ENCODE measurements around the gene AP3S2. TPM values are rescaled to one million over a fixed set of nuclear protein-coding genes. Genes with fewer than 3 reads are reported as not detected.
"Not testable (repeated sequence)": the region's sequence is repeated elsewhere in the genome, so short reads cannot be mapped to it uniquely, and the experiment has no call there.

AP3S2 gene
- total and polyA plus RNA-seq, 2 experiments from 2014 or later: 9.4 to 93.3 TPM

DNA sequence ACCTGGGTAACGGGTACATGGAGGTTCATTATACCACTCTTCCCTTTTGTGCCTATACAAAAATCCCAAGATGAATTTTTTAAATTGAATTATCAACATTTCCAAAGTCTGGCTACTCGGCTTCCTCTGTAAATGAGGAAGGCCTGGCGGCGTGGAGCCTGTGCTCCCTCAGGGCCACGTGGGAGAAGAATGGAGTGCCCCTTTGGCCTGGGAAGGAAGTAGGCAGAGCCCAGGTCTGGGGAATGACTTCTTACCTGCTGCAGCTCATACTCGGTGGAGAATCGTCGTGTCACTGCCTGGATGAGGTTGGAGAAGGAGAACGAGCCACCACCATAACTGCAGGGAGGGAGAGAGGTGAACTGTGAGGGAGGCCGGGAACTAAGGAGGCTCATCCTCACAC lies 103.6 kb downstream of the AP3S2 start (continued):
- TF ChIP-seq ZNF462 (CRISPR knock-in tag; IDR thresholded peaks at IDR 0.05) (no peak), REST (IDR thresholded peaks at IDR 0.05; ENCODE audit: unreplicated experiment) (no peak)

DNA sequence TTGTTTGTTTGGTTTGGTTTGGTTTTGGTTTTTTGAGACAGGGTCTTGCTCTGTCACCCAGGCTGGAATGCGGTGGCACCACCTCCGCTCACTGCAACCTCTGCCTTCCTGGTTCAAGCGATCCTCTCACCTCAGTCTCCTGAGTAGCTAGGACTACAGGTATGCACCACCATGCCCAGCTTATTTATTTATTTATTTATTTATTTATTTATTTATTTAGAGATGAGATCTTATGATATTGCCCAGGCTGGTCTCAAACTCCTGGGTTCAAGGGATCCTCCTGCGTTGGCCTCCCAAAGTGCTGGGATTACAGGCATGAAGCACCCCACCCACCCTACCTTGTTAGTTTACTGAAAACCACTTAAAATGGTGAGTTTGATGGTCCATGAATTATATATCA lies 105.2 kb downstream of the AP3S2 start:
- not testable (repeated sequence) for H3K36me3 ChIP-seq (ENCODE audit: insufficient read depth); ATAC-seq; DNase-seq (ENCODE audit: low spot score); H3K36me3 Mint-ChIP-seq (ENCODE audit: low read depth); H3F3A ChIP-seq (replicated peaks; ENCODE audit: low read depth); H3K27me3 Mint-ChIP-seq (ENCODE audit: insufficient read depth, low read depth, poor library complexity); H3K4me1 ChIP-seq (ENCODE audit: insufficient read depth); H3K9me2 ChIP-seq (ENCODE audit: insufficient read depth); H3K4me3 Mint-ChIP-seq; H3K27me3 ChIP-seq (ENCODE audit: insufficient read depth); H3K79me2 ChIP-seq (replicated peaks; ENCODE audit: insufficient read depth); H2AFZ ChIP-seq; H3K27ac Mint-ChIP-seq; H3K27ac ChIP-seq (ENCODE audit: low read depth); H4K20me1 ChIP-seq (replicated peaks; ENCODE audit: insufficient read depth); H3K4me3 ChIP-seq; H3K4me1 Mint-ChIP-seq; H3K9me3 Mint-ChIP-seq; H3K4me2 ChIP-seq

Data from GM23338 (cell line).